ENCODE data around the gene VPS52.
"Not testable (repeated sequence)": the region's sequence is repeated elsewhere in the genome, so short reads cannot be mapped to it uniquely, and the experiment has no call there.

The VPS52 gene

DNA sequence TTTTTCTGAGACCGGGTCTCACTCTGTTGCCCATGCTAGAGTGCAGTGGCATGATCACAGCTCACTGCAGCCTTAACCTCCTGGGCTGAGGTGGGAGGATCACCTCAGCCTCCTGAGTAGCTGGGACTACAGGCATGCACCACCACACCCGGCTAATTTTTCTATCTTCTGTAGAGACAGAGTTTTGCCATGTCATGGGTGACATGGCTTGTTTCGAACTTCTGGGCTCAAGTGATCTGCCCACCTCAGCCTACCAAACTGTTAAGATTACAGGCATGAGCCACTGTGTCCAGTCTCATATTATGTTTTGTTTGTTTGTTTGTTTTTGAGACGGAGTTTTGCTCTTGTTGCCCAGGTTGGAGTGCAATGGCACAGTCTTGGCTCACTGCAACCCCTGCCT is 13.5 kb upstream of the VPS52 start:
- H3K27me3 Mint-ChIP-seq; H3K9me3 Mint-ChIP-seq; ATAC-seq (replicated peaks; ENCODE audit: extremely low read depth, poor library complexity, severe bottlenecking); H3K4me3 Mint-ChIP-seq; H3K27ac Mint-ChIP-seq (ENCODE audit: low read depth); DNase-seq (ENCODE audit: low spot score in 2 of 2): not testable (repeated sequence)
- H3K36me3 Mint-ChIP-seq (ENCODE audit: insufficient read depth): peaks cover 30% of the 10 kb centered on the region
- peaks cover 36% of the 10 kb centered on the region for H3K4me1 Mint-ChIP-seq

DNA sequence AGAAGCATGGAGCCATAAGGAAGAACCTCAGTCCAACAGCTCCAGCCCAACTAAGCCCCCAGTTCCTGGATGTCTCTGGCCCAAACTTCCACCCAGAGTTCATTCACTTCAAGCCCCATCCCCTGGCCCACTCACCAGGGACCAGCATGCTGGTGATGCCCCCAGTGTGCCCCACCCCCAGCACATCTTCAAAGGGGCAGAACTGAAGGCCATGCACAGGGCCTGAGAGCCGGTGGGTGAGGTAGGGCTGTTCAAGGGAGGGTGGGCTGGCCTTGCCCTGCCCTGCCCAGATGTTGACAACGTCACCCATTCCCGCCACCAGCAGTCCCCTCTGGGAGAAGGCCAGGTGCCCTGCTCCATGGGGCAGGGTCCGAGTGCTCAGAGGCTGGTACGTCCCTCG is 8.9 kb upstream of the VPS52 start:
- ATAC-seq (replicated peaks; ENCODE audit: extremely low read depth, poor library complexity, severe bottlenecking) (no peak), DNase-seq (ENCODE audit: low spot score in 2 of 2) (no peak)
- no peak overlapping the region for H3K4me3 Mint-ChIP-seq
- no peaks in the 10 kb centered on the region for H3K9me3 Mint-ChIP-seq
- no peaks in the 10 kb centered on the region for H3K27me3 Mint-ChIP-seq
- H3K36me3 Mint-ChIP-seq (ENCODE audit: insufficient read depth): peaks cover 35% of the 10 kb centered on the region
- H3K4me1 Mint-ChIP-seq: peaks cover 41% of the 10 kb centered on the region
- H3K27ac Mint-ChIP-seq (ENCODE audit: low read depth): peak overlapping the region; percentile 53

DNA sequence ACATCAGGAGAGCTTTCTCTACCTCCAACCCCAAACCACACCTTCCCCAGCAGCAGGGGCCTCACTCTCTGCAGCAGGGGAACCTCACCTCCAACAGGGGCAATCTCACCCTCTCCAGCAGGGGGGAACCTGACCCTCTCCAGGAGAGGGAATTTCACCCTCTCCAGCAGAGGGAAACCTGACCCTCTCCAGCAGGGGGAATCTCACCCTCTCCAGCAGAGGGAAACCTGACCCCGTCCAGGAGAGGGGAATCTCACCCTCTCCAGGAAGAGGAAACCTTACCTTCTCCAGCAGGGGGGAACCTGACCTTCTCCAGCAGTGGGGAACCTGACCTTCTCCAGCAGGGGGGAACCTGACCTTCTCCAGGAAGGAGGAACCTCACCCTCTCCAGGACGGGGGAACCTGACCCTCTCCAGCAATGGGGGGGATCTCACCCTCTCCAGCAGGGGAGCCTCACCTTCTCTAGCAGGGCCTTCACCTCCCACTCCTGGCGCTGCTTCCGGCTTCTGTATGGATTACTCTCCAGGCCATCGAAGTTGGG is 8.4 kb upstream of the VPS52 start:
- Mint-ChIP-seq H3K27ac (ENCODE audit: low read depth) (peak overlapping the region; percentile 53), H3K4me1 (peaks cover 43% of the 10 kb centered on the region), H3K9me3 (no peaks in the 10 kb centered on the region), H3K27me3 (no peaks in the 10 kb centered on the region), H3K36me3 (ENCODE audit: insufficient read depth) (peaks cover 37% of the 10 kb centered on the region), H3K4me3 (peak overlapping the region; percentile 34)
- ATAC-seq (replicated peaks; ENCODE audit: extremely low read depth, poor library complexity, severe bottlenecking): no peak
- no peak for DNase-seq (ENCODE audit: low spot score in 2 of 2)

DNA sequence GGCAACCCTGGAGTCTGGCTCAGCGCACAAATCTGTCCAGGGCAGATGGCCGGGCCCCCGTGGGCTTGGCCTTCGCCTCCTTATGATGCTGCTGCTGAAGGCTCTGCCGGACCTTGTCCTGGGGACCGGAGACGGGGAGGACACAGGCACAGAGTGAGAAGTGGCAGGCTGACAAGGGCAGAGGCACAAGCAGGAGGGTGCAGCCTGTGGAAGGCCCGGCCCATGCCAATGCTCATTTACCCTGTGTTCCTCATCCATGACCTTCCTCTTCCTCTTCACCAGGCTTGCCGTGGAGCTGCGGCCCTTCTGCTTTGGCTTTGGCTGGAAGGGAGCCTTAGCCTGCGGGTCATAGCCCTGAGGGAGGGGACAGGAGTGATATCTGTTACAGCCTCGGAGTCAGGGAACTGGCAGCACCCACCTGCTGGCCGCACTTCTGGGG is 7.6 kb upstream of the VPS52 start:
- DNase-seq (ENCODE audit: low spot score in 2 of 2): no peak
- Mint-ChIP-seq H3K27me3 (no peaks in the 10 kb centered on the region), H3K4me1 (peaks cover 50% of the 10 kb centered on the region), H3K4me3 (peak overlapping the region; percentile 86), H3K27ac (ENCODE audit: low read depth) (no peak overlapping the region), H3K36me3 (ENCODE audit: insufficient read depth) (peaks cover 40% of the 10 kb centered on the region), H3K9me3 (no peaks in the 10 kb centered on the region)
- no peak for ATAC-seq (replicated peaks; ENCODE audit: extremely low read depth, poor library complexity, severe bottlenecking)

DNA sequence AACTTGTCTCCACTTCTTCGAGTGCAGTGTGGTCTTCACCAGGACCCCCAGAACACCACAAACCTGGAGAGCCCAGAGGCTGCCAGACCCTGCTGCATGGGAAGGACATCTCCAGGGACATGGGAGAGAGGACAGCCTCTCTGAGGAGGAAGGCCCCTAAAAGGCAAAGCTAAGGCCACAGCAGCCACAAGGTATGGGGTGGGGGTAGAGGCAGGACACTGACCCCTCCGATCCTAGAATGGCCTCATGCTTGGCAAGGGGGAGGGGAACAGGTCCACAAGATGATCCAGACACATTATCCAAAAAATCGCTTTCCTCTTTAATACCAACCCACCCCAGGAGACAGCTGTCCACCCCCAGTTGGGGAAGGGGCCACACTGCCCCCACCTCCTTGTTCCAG is 7.1 kb upstream of the VPS52 start:
- Mint-ChIP-seq H3K9me3 (no peaks in the 10 kb centered on the region), H3K4me1 (peaks cover 55% of the 10 kb centered on the region), H3K27ac (ENCODE audit: low read depth) (peak overlapping the region; percentile 92), H3K4me3 (peak overlapping the region; percentile 86), H3K27me3 (no peaks in the 10 kb centered on the region), H3K36me3 (ENCODE audit: insufficient read depth) (peaks cover 41% of the 10 kb centered on the region)
- DNase-seq (ENCODE audit: low spot score in 2 of 2) (no peak), ATAC-seq (replicated peaks; ENCODE audit: extremely low read depth, poor library complexity, severe bottlenecking) (no peak)

DNA sequence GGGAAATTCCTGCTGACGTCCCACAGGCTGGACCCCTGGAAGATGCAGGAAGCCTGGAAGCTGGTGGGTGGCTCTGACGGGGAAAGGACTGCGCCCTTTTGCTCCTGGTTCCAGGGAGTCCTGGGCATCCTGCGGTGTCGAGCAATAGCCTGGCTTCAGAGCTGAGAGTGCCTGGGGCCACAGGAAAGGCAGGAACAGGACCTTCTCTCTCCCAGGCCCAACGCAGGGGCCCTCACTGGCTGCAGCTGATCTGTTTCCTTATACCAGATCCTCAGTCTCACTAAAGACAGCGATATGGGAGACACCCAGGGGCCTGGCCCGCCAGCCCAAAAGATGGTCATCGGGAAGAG is 6.7 kb upstream of the VPS52 start:
- H3K27me3 Mint-ChIP-seq: no peaks in the 10 kb centered on the region
- peak overlapping the region; percentile 92 for H3K27ac Mint-ChIP-seq (ENCODE audit: low read depth)
- peaks cover 58% of the 10 kb centered on the region for H3K4me1 Mint-ChIP-seq
- H3K9me3 Mint-ChIP-seq: no peaks in the 10 kb centered on the region
- ATAC-seq (replicated peaks; ENCODE audit: extremely low read depth, poor library complexity, severe bottlenecking) (no peak), DNase-seq (ENCODE audit: low spot score in 2 of 2) (no peak)
- peak overlapping the region; percentile 86 for H3K4me3 Mint-ChIP-seq
- peaks cover 44% of the 10 kb centered on the region for H3K36me3 Mint-ChIP-seq (ENCODE audit: insufficient read depth)

DNA sequence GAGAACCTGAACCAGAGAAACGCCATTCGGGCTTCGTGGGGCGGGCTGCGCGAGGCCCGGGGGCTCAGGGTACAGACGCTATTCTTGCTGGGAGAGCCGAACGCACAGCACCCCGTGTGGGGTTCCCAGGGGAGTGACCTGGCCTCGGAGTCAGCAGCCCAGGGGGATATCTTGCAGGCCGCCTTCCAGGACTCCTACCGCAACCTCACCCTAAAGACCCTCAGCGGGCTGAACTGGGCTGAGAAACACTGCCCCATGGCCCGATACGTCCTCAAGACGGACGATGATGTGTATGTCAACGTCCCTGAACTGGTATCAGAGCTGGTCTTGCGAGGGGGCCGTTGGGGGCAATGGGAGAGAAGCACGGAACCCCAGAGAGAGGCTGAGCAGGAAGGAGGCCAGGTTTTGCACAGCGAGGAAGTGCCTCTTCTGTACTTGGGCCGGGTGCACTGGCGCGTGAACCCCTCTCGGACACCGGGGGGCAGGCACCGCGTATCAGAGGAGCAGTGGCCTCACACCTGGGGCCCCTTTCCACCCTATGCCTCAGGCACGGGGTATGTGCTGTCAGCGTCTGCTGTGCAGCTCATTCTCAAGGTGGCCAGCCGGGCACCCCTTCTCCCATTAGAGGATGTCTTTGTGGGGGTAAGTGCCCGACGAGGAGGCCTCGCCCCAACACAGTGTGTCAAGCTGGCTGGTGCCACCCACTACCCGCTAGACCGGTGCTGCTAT is 6.2 kb upstream of the VPS52 start:
- Mint-ChIP-seq H3K27me3 (no peaks in the 10 kb centered on the region), H3K4me1 (peaks cover 64% of the 10 kb centered on the region), H3K36me3 (ENCODE audit: insufficient read depth) (peaks cover 43% of the 10 kb centered on the region), H3K27ac (ENCODE audit: low read depth) (peak overlapping the region; percentile 92), H3K4me3 (peak overlapping the region; percentile 86), H3K9me3 (no peaks in the 10 kb centered on the region)
- ATAC-seq (replicated peaks; ENCODE audit: extremely low read depth, poor library complexity, severe bottlenecking) (peak; percentile 35), DNase-seq (ENCODE audit: low spot score in 2 of 2) (no peak)

DNA sequence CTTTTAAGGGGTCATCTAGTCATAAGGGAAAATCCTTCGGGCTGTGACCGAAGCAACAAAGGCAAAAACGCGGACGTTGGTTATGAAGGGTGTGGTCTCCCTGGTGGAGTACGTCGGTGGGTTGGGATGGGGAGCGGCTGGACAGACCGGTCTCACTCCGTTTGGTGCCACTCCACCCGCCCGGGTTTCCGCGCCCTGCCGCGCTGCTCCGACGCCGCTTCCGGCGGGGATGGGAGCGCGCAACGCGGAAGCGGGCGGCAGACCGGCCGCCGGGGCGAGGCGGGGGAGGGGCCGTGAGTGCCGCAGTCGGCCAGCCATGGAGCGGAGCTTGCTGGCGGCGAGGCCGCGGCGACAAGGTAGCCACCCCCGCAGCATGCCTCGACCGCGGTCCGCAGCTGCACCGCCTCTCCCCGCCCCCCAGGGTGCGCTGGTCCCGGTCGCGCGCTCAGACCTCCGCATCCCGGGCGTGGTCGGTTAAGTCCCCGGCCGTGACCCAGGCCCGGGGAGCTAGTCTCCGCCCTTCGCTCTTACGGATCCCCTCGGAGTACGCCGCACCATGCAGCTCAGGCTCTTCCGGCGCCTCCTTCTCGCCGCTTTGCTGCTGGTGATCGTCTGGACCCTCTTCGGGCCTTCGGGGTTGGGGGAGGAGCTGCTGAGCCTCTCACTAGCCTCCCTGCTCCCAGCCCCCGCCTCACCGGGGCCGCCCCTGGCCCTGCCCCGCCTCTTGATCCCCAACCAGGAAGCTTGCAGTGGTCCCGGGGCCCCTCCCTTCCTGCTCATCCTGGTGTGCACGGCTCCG is 5.4 kb upstream of the VPS52 start, which contains the start of gene B3GALT4:
B3GALT4 (plus strand) TSS at position 260 of the 799 bp plus-strand sequence; CDS start at position 557, 297 bp downstream.
- Mint-ChIP-seq H3K4me3 (peak within 1 kb of the TSS; percentile 86), H3K36me3 (ENCODE audit: insufficient read depth) (peaks cover 46% of the 10 kb centered on the region)
- peak; percentile 70 for ATAC-seq (replicated peaks; ENCODE audit: extremely low read depth, poor library complexity, severe bottlenecking)

DNA sequence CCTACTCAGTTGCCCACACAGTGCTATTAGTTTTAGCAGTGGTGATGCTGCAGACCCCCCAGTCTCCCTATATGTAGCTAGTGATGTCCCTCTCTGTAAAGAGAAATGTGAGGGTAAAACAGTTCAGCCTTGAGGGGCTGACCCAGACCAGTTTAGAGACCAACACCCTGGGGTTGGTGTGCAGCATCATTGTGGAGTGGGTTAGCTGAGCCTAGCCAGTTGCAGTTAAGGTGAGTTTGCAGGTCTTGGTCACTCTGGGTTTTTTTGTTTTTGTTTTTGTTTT is 4.8 kb upstream of the VPS52 start:
- Mint-ChIP-seq H3K27ac (ENCODE audit: low read depth) (peak overlapping the region; percentile 92), H3K4me3 (peak overlapping the region; percentile 86), H3K36me3 (ENCODE audit: insufficient read depth) (peaks cover 50% of the 10 kb centered on the region), H3K27me3 (no peaks in the 10 kb centered on the region), H3K4me1 (peaks cover 73% of the 10 kb centered on the region), H3K9me3 (no peaks in the 10 kb centered on the region)
- ATAC-seq (replicated peaks; ENCODE audit: extremely low read depth, poor library complexity, severe bottlenecking) (no peak), DNase-seq (ENCODE audit: low spot score in 2 of 2) (no peak)

More for the DNA sequence above, 5.4 kb upstream of the VPS52 start, which contains the start of gene B3GALT4:
- Mint-ChIP-seq H3K27ac (ENCODE audit: low read depth) (peak within 1 kb of the TSS; percentile 92), H3K9me3 (no peaks in the 10 kb centered on the region), H3K27me3 (no peaks in the 10 kb centered on the region), H3K4me1 (peaks cover 71% of the 10 kb centered on the region)
- DNase-seq (ENCODE audit: low spot score in 2 of 2): peak; percentile 52 to 54

DNA sequence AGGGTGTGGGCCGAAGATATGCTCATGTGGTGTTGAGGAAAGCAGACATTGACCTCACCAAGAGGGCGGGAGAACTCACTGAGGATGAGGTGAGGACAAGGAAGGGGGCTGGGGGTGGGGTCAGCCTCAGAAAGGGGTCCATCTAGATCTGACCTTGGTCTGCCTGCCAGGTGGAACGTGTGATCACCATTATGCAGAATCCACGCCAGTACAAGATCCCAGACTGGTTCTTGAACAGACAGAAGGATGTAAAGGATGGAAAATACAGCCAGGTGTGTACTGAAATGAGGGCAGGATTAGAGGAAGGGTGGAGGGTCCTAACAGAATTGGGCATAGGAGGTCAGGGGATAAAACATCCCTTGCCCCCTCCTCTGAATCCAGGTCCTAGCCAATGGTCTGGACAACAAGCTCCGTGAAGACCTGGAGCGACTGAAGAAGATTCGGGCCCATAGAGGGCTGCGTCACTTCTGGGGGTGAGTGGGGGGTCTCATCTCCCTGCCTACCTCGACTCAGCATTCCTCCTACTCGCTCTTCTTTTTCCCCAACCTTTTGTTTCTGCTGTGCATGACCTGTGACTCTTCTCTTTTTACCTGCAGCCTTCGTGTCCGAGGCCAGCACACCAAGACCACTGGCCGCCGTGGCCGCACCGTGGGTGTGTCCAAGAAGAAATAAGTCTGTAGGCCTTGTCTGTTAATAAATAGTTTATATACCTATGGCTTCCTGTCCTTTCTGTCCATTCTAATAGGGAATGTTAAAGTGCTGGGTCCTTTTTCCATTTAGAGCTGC is 4.3 kb upstream of the VPS52 start:
- not testable (repeated sequence) for H3K9me3 Mint-ChIP-seq; H3K27me3 Mint-ChIP-seq; DNase-seq (ENCODE audit: low spot score in 2 of 2); ATAC-seq (replicated peaks; ENCODE audit: extremely low read depth, poor library complexity, severe bottlenecking)
- Mint-ChIP-seq H3K36me3 (ENCODE audit: insufficient read depth) (peaks cover 55% of the 10 kb centered on the region), H3K4me1 (peaks cover 73% of the 10 kb centered on the region), H3K4me3 (peak overlapping the region; percentile 86), H3K27ac (ENCODE audit: low read depth) (peak overlapping the region; percentile 92)

DNA sequence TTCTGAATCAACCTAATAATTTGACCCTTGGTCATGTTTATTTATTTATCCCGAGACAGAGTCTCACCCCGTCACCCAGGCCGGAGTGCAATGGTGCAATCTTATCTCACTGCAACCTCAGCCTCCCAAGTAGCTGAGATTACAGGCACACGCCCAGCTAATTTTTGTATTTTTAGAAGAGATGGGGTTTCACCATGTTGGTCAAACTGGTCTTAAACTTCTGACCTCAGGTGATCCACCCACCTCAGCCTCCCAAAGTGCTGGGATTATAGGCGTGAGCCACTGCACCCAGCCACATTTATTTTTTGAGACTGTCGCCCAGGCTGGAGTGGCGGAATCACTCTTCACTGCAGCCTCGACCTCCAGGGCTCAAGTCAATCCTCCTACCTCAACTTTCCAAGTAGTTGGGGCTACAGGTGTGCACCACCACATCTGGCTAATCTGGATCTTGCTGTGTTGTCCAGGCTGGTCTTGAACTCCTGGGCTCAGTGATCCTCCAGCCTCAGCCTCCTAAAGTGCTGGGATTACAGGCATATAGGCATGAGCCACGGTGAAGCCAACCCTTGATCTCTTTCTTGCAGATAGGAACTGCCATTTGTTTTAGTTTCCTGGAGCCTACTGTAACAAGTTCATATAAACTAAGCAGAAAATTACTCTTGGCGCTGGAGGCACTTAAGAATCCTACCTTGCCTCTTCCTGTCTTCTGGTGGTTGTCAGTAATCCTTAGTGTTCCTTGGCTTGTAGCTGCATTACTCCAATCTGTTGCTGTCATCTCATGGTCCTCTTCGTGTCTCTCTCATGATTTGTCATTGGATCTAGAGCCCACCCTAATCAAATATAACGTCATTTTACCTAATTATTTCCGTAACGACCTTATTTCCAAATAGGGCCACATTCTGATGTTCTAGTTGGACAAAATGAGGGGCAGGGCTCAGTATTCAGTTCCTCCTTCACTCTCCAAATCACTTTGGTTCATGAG is 2.5 kb upstream of the VPS52 start:
- H3K27ac Mint-ChIP-seq (ENCODE audit: low read depth): peak overlapping the region; percentile 80
- peaks cover 49% of the 10 kb centered on the region for H3K36me3 Mint-ChIP-seq (ENCODE audit: insufficient read depth)
- no peak for DNase-seq (ENCODE audit: low spot score in 2 of 2)

More for the DNA sequence above, 2.5 kb upstream of the VPS52 start:
- H3K4me3 Mint-ChIP-seq: peak overlapping the region; percentile 98
- no peaks in the 10 kb centered on the region for H3K9me3 Mint-ChIP-seq
- peaks cover 73% of the 10 kb centered on the region for H3K4me1 Mint-ChIP-seq
- H3K27me3 Mint-ChIP-seq: no peaks in the 10 kb centered on the region
- no peak for ATAC-seq (replicated peaks; ENCODE audit: extremely low read depth, poor library complexity, severe bottlenecking)
